Measurements from ENCODE around the gene NDST1.

GRCh38 chr5:150598821-150599273 lies 90.9 kb downstream of the NDST1 start:
- TF ChIP-seq CTCF (IDR thresholded peaks at IDR 0.05; ENCODE audit: low read depth, low read length, poor library complexity, severe bottlenecking) (no peak), EZH2phosphoT487 (IDR thresholded peaks at IDR 0.05; ENCODE audit: borderline replicate concordance, low read length) (no peak)
